Muscle layer of duodenum (tissue), 2 donors: ENCODE data around the gene CYP39A1.

ENCODE experiments used
- H3K27ac ChIP-seq: one replicate; pipeline ENCODE4 v1.7.0; 2013; ENCODE audit warnings: mild to moderate bottlenecking, low read length
- H3K27me3 ChIP-seq: one replicate; pipeline ENCODE4 v1.7.0; 2013; ENCODE audit warnings: low read depth, mild to moderate bottlenecking, control low read depth, low read length
- H3K36me3 ChIP-seq, 2 donors: one replicate each; pipeline ENCODE4 v1.7.0; 2013; ENCODE audit warnings: low read length in 2 of 2, control low read depth in 1 of 2, mild to moderate bottlenecking in 1 of 2; ENCODE audit not compliant: insufficient read depth in 2 of 2, control insufficient read depth in 1 of 2
- H3K4me1 ChIP-seq, 2 donors: one replicate each; pipeline ENCODE4 v1.7.0; 2013; ENCODE audit warnings: low read length in 2 of 2, mild to moderate bottlenecking in 2 of 2, control low read depth in 1 of 2, moderate library complexity in 1 of 2; ENCODE audit not compliant: insufficient read depth in 2 of 2, control insufficient read depth in 1 of 2
- H3K4me3 ChIP-seq, 2 donors: one replicate each; pipeline ENCODE4 v1.7.0; 2013; ENCODE audit warnings: low read length in 2 of 2, low read depth in 1 of 2, mild to moderate bottlenecking in 1 of 2
- H3K9me3 ChIP-seq, 2 donors: one replicate each; pipeline ENCODE4 v1.7.0; 2013; ENCODE audit warnings: low read length in 2 of 2, control low read depth in 1 of 2, mild to moderate bottlenecking in 1 of 2; ENCODE audit not compliant: control insufficient read depth in 1 of 2
- donor health status: healthy.

The CYP39A1 gene

DNA sequence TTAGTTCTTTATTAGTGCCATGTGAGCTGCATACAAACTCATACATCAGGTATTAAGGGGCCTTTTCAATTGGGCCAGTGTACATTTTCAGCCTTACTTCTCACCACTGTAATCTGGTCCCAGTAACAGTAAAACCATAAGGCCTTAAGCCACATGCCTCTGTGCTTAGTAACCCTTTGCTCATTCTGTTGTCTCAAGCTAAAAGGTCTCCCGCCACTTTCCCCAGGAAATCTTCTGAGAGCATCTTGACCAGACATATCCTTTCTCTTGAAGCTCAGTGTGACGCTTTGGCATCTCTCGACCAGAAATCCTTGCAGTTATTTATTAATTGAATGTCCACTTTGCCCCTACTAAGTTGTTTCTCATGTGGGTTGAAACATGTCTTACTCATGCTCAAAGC is 68.0 kb downstream of the CYP39A1 start:
- Histone ChIP-seq H3K9me3 (no peaks in the 10 kb centered on the region), H3K27me3 (peaks cover under 1% of the 10 kb centered on the region), H3K27ac (no peak overlapping the region), H3K4me3 (no peak overlapping the region), H3K4me1 (peaks cover 0 to 6% of the 10 kb centered on the region in 2 donors), H3K36me3 (no peaks in the 10 kb centered on the region)

DNA sequence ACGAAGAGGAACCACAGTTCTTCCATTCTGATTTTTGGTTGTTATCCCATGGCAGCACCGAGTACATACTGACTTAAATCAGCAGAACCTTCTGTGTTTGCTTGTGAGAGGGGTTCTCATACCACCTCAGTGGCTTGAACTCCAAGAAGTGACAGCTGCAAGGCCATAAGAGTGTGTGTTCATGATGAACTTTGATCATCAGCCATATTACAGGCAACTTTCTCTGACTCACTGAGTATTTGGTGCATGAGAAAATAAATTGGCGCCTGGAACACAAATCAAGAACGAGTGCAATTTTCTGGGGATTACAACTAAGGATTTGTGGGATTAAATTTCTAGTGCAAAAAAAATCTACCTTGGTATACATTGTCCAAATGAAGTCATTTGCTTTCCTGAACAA is 68.9 kb downstream of the CYP39A1 start:
- Histone ChIP-seq H3K27ac (no peak overlapping the region), H3K4me1 (peaks cover 0 to 6% of the 10 kb centered on the region in 2 donors), H3K27me3 (no peaks in the 10 kb centered on the region), H3K36me3 (no peaks in the 10 kb centered on the region), H3K4me3 (no peak overlapping the region), H3K9me3 (no peaks in the 10 kb centered on the region)

GRCh38 chr6:46583081-46583480 is 69.5 kb downstream of the CYP39A1 start:
- no peaks in the 10 kb centered on the region for H3K9me3 ChIP-seq
- no peaks in the 10 kb centered on the region for H3K36me3 ChIP-seq
- H3K27me3 ChIP-seq, result no peaks in the 10 kb centered on the region
- no peak overlapping the region for H3K4me3 ChIP-seq
- H3K4me1 ChIP-seq, result peaks cover 0 to 6% of the 10 kb centered on the region in 2 donors
- H3K27ac ChIP-seq, result no peak overlapping the region

DNA sequence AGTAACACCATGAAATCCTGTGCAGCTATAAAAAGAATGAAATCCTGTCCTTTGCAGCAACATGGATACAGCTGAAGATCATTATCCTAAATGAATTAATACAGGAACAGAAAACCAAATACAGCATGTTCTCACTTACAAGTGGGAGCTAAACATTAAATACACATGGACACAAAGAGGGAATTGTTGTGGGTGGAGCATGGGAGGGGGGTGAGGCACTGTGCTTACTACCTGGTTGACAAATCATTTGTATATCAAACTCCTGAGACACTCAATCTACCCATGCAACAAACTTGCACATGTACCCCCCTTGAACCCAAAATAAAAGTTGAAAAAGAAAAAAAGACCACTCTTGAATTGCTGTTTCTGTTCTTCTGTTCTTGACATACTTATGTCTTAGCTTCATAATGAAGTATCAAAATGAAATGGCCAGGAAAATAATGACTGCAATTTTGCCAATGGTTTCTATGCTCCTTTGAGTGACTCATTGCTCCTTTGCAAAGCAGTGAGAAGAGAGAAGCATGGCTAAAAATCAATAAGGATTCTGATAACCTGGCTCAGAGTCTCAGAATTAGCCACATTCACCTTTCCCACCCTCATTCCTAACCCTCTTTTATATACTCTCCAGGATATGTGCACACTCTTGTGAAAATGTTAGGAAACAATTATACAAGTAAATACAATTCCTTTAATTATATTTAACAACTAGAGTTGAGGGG is 71.0 kb downstream of the CYP39A1 start:
- Histone ChIP-seq H3K9me3 (no peaks in the 10 kb centered on the region), H3K4me3 (no peak overlapping the region), H3K27ac (no peak overlapping the region), H3K27me3 (no peaks in the 10 kb centered on the region), H3K4me1 (peaks cover 0 to 6% of the 10 kb centered on the region in 2 donors), H3K36me3 (no peaks in the 10 kb centered on the region)

DNA sequence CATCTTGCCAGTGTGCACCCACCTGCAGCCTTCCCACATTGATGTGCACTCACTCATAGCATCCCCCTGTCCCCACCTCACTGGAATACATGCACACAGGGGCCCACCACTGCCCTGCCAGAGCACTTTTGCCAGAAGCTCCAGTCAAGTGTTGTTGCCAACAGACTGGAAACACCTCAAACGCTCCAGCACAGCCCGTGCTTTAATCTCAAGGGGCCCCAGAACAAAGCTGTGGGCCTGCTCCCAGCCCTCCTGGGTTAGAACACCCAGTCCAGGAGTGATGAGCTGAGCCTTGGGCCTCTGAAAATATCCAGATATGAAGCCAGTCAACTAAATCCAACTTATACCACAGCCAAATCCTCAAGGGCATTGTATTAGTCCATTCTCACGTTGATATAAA is 77.1 kb downstream of the CYP39A1 start:
- H3K4me3 ChIP-seq, result no peak overlapping the region
- no peak overlapping the region for H3K27ac ChIP-seq
- H3K9me3 ChIP-seq, result no peaks in the 10 kb centered on the region
- no peaks in the 10 kb centered on the region for H3K27me3 ChIP-seq
- no peaks in the 10 kb centered on the region for H3K4me1 ChIP-seq
- no peaks in the 10 kb centered on the region for H3K36me3 ChIP-seq

DNA sequence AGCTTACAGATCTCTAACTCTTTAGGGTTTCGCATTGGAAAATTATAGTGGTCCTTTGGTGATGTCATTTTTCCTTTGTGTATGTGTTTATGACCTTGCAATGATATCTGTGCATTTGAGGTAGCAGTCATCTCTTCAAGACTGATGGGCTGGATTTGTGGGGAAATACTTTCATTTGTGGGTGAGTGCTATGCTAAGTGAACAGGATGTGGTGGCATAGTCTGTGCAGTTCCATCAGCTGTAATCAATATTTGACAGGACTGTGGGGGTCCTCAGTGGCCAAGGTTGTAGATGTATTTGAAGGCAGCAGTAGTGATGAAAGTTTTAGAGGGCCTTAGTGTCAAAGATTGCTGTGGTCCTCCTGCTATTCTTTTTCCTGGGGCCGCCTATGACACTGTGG is 79.5 kb downstream of the CYP39A1 start:
- Histone ChIP-seq H3K9me3 (no peaks in the 10 kb centered on the region), H3K36me3 (no peaks in the 10 kb centered on the region), H3K27me3 (no peaks in the 10 kb centered on the region), H3K4me3 (no peak overlapping the region), H3K4me1 (no peaks in the 10 kb centered on the region), H3K27ac (no peak overlapping the region)

GRCh38 chr6:46565531-46565930 is 87.1 kb downstream of the CYP39A1 start:
- Histone ChIP-seq H3K9me3 (no peaks in the 10 kb centered on the region), H3K4me1 (no peaks in the 10 kb centered on the region), H3K27me3 (no peaks in the 10 kb centered on the region), H3K27ac (no peak overlapping the region), H3K36me3 (no peaks in the 10 kb centered on the region), H3K4me3 (no peak overlapping the region)

DNA sequence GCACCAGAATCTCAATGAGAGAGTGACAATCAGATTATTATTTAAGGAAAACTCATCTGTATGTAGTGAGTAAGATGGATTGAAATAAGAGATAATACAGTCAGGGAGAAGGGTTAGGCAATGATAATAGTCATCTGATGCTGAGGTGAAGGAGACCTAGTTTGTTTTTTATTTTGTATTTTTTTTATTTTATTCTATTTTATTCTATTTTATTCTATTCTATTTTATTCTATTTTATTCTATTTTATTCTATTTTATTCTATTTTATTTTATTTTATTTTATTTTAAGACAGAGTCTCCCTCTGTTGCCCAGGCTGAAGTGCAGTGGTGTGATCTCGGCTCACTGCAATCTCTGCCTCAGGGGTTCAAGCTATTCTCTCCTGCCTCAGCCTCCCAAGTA is 88.7 kb downstream of the CYP39A1 start:
- H3K4me1 ChIP-seq, result no peaks in the 10 kb centered on the region
- H3K27me3 ChIP-seq, result no peaks in the 10 kb centered on the region
- no peaks in the 10 kb centered on the region for H3K36me3 ChIP-seq
- no peaks in the 10 kb centered on the region for H3K9me3 ChIP-seq
- H3K27ac ChIP-seq, result no peak overlapping the region
- no peak overlapping the region for H3K4me3 ChIP-seq

GRCh38 chr6:46556053-46556452 is 96.6 kb downstream of the CYP39A1 start:
- no peaks in the 10 kb centered on the region for H3K36me3 ChIP-seq
- no peaks in the 10 kb centered on the region for H3K4me1 ChIP-seq
- H3K27me3 ChIP-seq, result no peaks in the 10 kb centered on the region
- no peak overlapping the region for H3K27ac ChIP-seq
- H3K4me3 ChIP-seq, result no peak overlapping the region
- H3K9me3 ChIP-seq, result no peaks in the 10 kb centered on the region

- Histone ChIP-seq H3K4me1 (no peaks in the 10 kb centered on the region), H3K27me3 (no peaks in the 10 kb centered on the region), H3K27ac (no peak overlapping the region), H3K36me3 (no peaks in the 10 kb centered on the region), H3K4me3 (no peak overlapping the region), H3K9me3 (no peaks in the 10 kb centered on the region)
These were observed 97.5 kb downstream of the CYP39A1 start for GRCh38 chr6:46555129-46555528.

GRCh38 chr6:46549155-46549554 is 103.5 kb downstream of the CYP39A1 start:
- Histone ChIP-seq H3K4me3 (no peak overlapping the region), H3K27me3 (no peaks in the 10 kb centered on the region), H3K9me3 (peaks cover 0 to 7% of the 10 kb centered on the region in 2 donors), H3K27ac (no peak overlapping the region), H3K4me1 (no peaks in the 10 kb centered on the region), H3K36me3 (no peaks in the 10 kb centered on the region)

- H3K4me1 ChIP-seq, result no peaks in the 10 kb centered on the region
- H3K9me3 ChIP-seq, result peaks cover 0 to 9% of the 10 kb centered on the region in 2 donors
- no peak overlapping the region for H3K27ac ChIP-seq
- H3K27me3 ChIP-seq, result no peaks in the 10 kb centered on the region
- H3K4me3 ChIP-seq, result no peak overlapping the region
- H3K36me3 ChIP-seq, result no peaks in the 10 kb centered on the region
These were observed 111.1 kb downstream of the CYP39A1 start for GRCh38 chr6:46541556-46541955.
